Measurements from ENCODE around the gene JAK1.

The JAK1 gene

DNA sequence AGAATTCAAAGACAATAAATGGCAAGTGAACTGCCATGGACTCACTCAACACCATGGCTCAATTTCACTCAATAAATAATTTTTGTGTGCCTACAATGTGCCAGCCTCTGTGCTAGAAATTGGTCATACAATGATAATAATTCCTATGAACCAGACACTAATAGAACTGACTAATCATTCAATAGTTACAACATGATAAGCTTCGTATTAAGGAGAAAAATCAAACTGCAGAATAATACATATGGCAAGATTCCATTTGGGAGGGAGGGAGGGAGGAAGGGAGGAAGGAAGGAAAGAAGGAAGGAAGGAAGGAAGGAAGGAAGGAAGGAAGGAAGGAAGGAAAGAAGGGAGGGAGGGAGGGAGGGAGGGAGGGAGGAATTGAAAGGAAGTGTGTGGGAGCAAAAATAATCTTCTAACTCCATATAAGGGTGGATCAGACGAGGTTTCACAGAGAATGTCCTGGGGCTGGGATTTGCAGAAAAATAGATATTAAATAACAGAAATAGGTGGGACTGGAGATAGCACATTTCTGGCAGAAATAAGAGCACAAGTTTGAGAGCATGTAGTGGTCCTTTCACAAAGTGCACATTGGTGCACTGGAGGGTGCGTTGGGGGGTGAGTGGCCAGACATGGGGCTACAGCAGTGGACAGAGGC lies 52.9 kb downstream of the JAK1 start:
- Histone ChIP-seq H3K9me3 (ENCODE audit: insufficient read depth, low read depth, low read length) (no peaks in the 10 kb centered on the region), H2AFZ (ENCODE audit: low read length) (no peak overlapping the region), H3K27me3 (ENCODE audit: insufficient read depth, low read length, poor library complexity, severe bottlenecking) (no peaks in the 10 kb centered on the region), H3K79me2 (ENCODE audit: insufficient read depth, low read length) (peaks cover 98% of the 10 kb centered on the region), H3K4me3 (ENCODE audit: low read length, poor library complexity, severe bottlenecking) (no peak overlapping the region), H3K36me3 (ENCODE audit: insufficient read depth, low read length) (no peaks in the 10 kb centered on the region), H3K4me1 (ENCODE audit: insufficient read depth, low read length, poor library complexity, severe bottlenecking) (peaks cover 32% of the 10 kb centered on the region), H3K4me2 (ENCODE audit: low read depth, low read length, poor library complexity, severe bottlenecking) (no peak overlapping the region), H3F3A (ENCODE audit: low read depth) (no peaks in the 10 kb centered on the region), H3K9me2 (replicated peaks; ENCODE audit: low read depth, low read length) (no peaks in the 10 kb centered on the region), H3K9ac (ENCODE audit: low read depth, low read length, poor library complexity, severe bottlenecking) (no peak overlapping the region), H4K20me1 (ENCODE audit: insufficient read depth, low read length, poor library complexity, severe bottlenecking) (peaks cover 50% of the 10 kb centered on the region)
- no peak for TF ChIP-seq EZH2phosphoT487 (IDR thresholded peaks at IDR 0.05; ENCODE audit: borderline replicate concordance)
- TF ChIP-seq, protein P1, sequence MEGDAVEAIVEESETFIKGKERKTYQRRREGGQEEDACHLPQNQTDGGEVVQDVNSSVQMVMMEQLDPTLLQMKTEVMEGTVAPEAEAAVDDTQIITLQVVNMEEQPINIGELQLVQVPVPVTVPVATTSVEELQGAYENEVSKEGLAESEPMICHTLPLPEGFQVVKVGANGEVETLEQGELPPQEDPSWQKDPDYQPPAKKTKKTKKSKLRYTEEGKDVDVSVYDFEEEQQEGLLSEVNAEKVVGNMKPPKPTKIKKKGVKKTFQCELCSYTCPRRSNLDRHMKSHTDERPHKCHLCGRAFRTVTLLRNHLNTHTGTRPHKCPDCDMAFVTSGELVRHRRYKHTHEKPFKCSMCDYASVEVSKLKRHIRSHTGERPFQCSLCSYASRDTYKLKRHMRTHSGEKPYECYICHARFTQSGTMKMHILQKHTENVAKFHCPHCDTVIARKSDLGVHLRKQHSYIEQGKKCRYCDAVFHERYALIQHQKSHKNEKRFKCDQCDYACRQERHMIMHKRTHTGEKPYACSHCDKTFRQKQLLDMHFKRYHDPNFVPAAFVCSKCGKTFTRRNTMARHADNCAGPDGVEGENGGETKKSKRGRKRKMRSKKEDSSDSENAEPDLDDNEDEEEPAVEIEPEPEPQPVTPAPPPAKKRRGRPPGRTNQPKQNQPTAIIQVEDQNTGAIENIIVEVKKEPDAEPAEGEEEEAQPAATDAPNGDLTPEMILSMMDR (conservative IDR thresholded peaks at IDR 0.05; ENCODE audit: low read length), result no peak

DNA sequence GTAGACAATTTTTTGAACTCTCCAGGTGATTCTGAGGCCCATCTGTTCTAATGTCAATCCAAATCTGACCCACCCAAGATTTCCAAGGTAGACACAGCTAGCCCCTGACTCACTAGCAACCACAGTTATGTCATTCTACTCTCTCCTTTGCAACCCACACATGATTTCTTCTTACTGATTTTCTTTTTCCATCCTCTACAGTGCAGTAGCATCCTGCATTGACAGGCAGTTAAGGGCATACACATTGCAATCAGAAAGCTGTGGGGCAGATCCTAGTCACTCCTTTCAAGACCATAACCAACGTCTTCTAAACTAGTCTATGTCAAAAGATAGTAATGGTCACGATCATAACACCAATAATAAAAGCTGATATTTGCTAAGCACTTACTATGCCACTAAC lies 54.2 kb downstream of the JAK1 start:
- H3K79me2 ChIP-seq (ENCODE audit: insufficient read depth, low read length), result peaks cover 96% of the 10 kb centered on the region
- TF ChIP-seq, protein P1 (conservative IDR thresholded peaks at IDR 0.05; ENCODE audit: low read length), result no peak
- TF ChIP-seq EZH2phosphoT487 (IDR thresholded peaks at IDR 0.05; ENCODE audit: borderline replicate concordance), result no peak
- no peaks in the 10 kb centered on the region for H3F3A ChIP-seq (ENCODE audit: low read depth)
- no peak overlapping the region for H3K9ac ChIP-seq (ENCODE audit: low read depth, low read length, poor library complexity, severe bottlenecking)
- H3K9me3 ChIP-seq (ENCODE audit: insufficient read depth, low read depth, low read length), result no peaks in the 10 kb centered on the region
- H3K4me2 ChIP-seq (ENCODE audit: low read depth, low read length, poor library complexity, severe bottlenecking), result no peak overlapping the region
- H3K27me3 ChIP-seq (ENCODE audit: insufficient read depth, low read length, poor library complexity, severe bottlenecking), result no peaks in the 10 kb centered on the region
- H2AFZ ChIP-seq (ENCODE audit: low read length), result no peak overlapping the region
- peaks cover 48% of the 10 kb centered on the region for H4K20me1 ChIP-seq (ENCODE audit: insufficient read depth, low read length, poor library complexity, severe bottlenecking)
- H3K4me3 ChIP-seq (ENCODE audit: low read length, poor library complexity, severe bottlenecking), result no peak overlapping the region
- H3K9me2 ChIP-seq (replicated peaks; ENCODE audit: low read depth, low read length), result no peaks in the 10 kb centered on the region
- no peaks in the 10 kb centered on the region for H3K36me3 ChIP-seq (ENCODE audit: insufficient read depth, low read length)
- peaks cover 29% of the 10 kb centered on the region for H3K4me1 ChIP-seq (ENCODE audit: insufficient read depth, low read length, poor library complexity, severe bottlenecking)

DNA sequence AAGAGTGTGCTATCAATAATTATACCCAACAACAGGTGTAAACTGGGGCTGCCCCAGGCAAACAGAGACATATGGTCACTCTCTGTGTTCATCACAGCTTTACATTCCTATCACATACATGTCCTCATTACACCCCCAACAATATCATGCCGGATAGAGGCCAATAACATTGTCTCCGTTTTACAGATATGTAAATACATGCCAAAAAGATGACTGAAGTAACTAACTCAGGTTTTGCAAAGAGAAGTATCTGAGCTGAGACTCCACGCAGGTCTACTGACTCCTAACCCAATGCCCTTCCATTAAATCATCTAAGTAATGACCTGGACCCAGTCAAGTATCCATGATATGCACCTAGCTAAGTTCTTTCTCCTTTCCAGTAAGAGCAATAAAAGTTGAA lies 55.0 kb downstream of the JAK1 start:
- no peak overlapping the region for H3K4me2 ChIP-seq (ENCODE audit: low read depth, low read length, poor library complexity, severe bottlenecking)
- no peak overlapping the region for H3K9ac ChIP-seq (ENCODE audit: low read depth, low read length, poor library complexity, severe bottlenecking)
- H3K4me3 ChIP-seq (ENCODE audit: low read length, poor library complexity, severe bottlenecking), result no peak overlapping the region
- peaks cover 20% of the 10 kb centered on the region for H3K4me1 ChIP-seq (ENCODE audit: insufficient read depth, low read length, poor library complexity, severe bottlenecking)
- H3K79me2 ChIP-seq (ENCODE audit: insufficient read depth, low read length), result peaks cover 96% of the 10 kb centered on the region
- H3K36me3 ChIP-seq (ENCODE audit: insufficient read depth, low read length), result no peaks in the 10 kb centered on the region
- no peaks in the 10 kb centered on the region for H3F3A ChIP-seq (ENCODE audit: low read depth)
- TF ChIP-seq EZH2phosphoT487 (IDR thresholded peaks at IDR 0.05; ENCODE audit: borderline replicate concordance), result no peak
- TF ChIP-seq, protein P1 (conservative IDR thresholded peaks at IDR 0.05; ENCODE audit: low read length), result no peak
- H2AFZ ChIP-seq (ENCODE audit: low read length), result no peak overlapping the region
- no peaks in the 10 kb centered on the region for H3K27me3 ChIP-seq (ENCODE audit: insufficient read depth, low read length, poor library complexity, severe bottlenecking)
- no peaks in the 10 kb centered on the region for H3K9me2 ChIP-seq (replicated peaks; ENCODE audit: low read depth, low read length)
- H4K20me1 ChIP-seq (ENCODE audit: insufficient read depth, low read length, poor library complexity, severe bottlenecking), result peaks cover 44% of the 10 kb centered on the region
- H3K9me3 ChIP-seq (ENCODE audit: insufficient read depth, low read depth, low read length), result no peaks in the 10 kb centered on the region

Measured in Loucy (cell line).